GM23248 (cell line): Measurements from ENCODE around the gene RNF130.

Experiments used
- EZH2 ChIP-seq: fragments of 200-600 bp; sonication (generic); IDR thresholded peaks from 2 replicates; pipeline ENCODE4 v1.6.1; 2018; ENCODE audit warnings: antibody characterized with exemption, mild to moderate bottlenecking; ENCODE audit not compliant: insufficient read depth, poor library complexity, severe bottlenecking
- EZH2phosphoT487 ChIP-seq: fragments of 200-600 bp; sonication (generic); IDR thresholded peaks from 2 replicates; pipeline ENCODE4 v1.6.1; 2018; ENCODE audit warnings: antibody characterized with exemption, moderate library complexity, mild to moderate bottlenecking, low read depth; ENCODE audit not compliant: insufficient read depth

- TF ChIP-seq EZH2: no peak
- TF ChIP-seq EZH2phosphoT487: no peak
These were observed 143.7 kb downstream of the RNF130 start for GRCh38 chr5:179927824-179928223.
